HEK293 (cell line): ENCODE results near the gene CAPZB.

Experiments
- CTCF ChIA-PET: fragments of 350-600 bp; formaldehyde crosslinking; extraction: SDS; loops from one replicate; lab custom pipeline; 2021; ENCODE audit warnings: antibody characterized with exemption; lab: Yijun Ruan, JAX
- POLR2A ChIA-PET: fragments of 300-600 bp; formaldehyde crosslinking; extraction: SDS; loops from one replicate; lab custom pipeline; 2020; ENCODE audit warnings: antibody characterized with exemption, inconsistent platforms; lab: Yijun Ruan, JAX
- H3K27ac ChIP-seq: fragments of 200-500 bp; sonication (Bioruptor generic); 2 replicates; pipeline ENCODE4 v1.5.1; 2014; ENCODE audit warnings: low read depth, low read length, control low read depth, inconsistent platforms; ENCODE audit errors: extremely low read depth
- H3K36me3 ChIP-seq, 2 experiments: fragments of 200-500 bp in 1 of 2; sonication (Bioruptor generic) in 1 of 2; 1 replicate in 1 of 2; 2 replicates in 1 of 2; pipeline ENCODE4 v1.5.1; 2014 to 2017; ENCODE audit warnings: inconsistent platforms in 2 of 2, low read length in 2 of 2; ENCODE audit not compliant: control insufficient read depth in 2 of 2, insufficient read depth in 1 of 2
- H3K4me1 ChIP-seq: fragments of 200-500 bp; sonication (Bioruptor generic); 2 replicates; pipeline ENCODE4 v1.5.1; 2014; ENCODE audit warnings: mild to moderate bottlenecking, low read length, inconsistent platforms; ENCODE audit not compliant: control insufficient read depth, insufficient read depth
- H3K4me3 ChIP-seq: 2 replicates; pipeline ENCODE4 v1.5.1; 2011; ENCODE audit warnings: low read depth, mild to moderate bottlenecking, control low read depth, low read length, moderate library complexity
- H3K9me3 ChIP-seq: fragments of 200-500 bp; sonication (Bioruptor generic); 2 replicates; pipeline ENCODE4 v1.5.1; 2014; ENCODE audit warnings: low read depth, low read length, inconsistent platforms; ENCODE audit not compliant: control insufficient read depth, insufficient read depth
- EGR2 ChIP-seq: fragments of 450-650 bp; formaldehyde crosslinking; IDR thresholded peaks from 2 replicates; pipeline ENCODE4 v1.5.1; 2016; ENCODE audit warnings: low read depth, missing biosample characterization, missing genetic modification characterization
- FEZF1 ChIP-seq: fragments of 450-650 bp; formaldehyde crosslinking; IDR thresholded peaks from 2 replicates; pipeline ENCODE4 v1.5.1; 2016; ENCODE audit warnings: missing biosample characterization, missing genetic modification characterization
- GFI1B ChIP-seq: fragments of 450-650 bp; formaldehyde crosslinking; IDR thresholded peaks from 2 replicates; pipeline ENCODE4 v1.5.1; 2016; ENCODE audit warnings: missing biosample characterization, missing genetic modification characterization
- KLF16 ChIP-seq: fragments of 450-650 bp; formaldehyde crosslinking; IDR thresholded peaks from 2 replicates; pipeline ENCODE4 v1.5.1; 2017; ENCODE audit warnings: missing biosample characterization, missing genetic modification characterization
- SP3 ChIP-seq: fragments of 450-650 bp; formaldehyde crosslinking; IDR thresholded peaks from 2 replicates; pipeline ENCODE4 v1.5.1; 2016; ENCODE audit warnings: missing biosample characterization, missing genetic modification characterization
- YY2 ChIP-seq: fragments of 450-650 bp; formaldehyde crosslinking; IDR thresholded peaks from 2 replicates; pipeline ENCODE4 v1.5.1; 2016; ENCODE audit warnings: missing biosample characterization, missing genetic modification characterization
- ZBTB1 ChIP-seq: fragments of 450-650 bp; formaldehyde crosslinking; IDR thresholded peaks from 2 replicates; pipeline ENCODE4 v1.5.1; 2016; ENCODE audit warnings: missing biosample characterization, missing genetic modification characterization
- ZBTB20 ChIP-seq: fragments of 450-650 bp; formaldehyde crosslinking; IDR thresholded peaks from 2 replicates; pipeline ENCODE4 v1.5.1; 2016; ENCODE audit warnings: missing biosample characterization, missing genetic modification characterization
- ZBTB21 ChIP-seq: fragments of 450-650 bp; formaldehyde crosslinking; IDR thresholded peaks from 2 replicates; pipeline ENCODE4 v1.5.1; 2017; ENCODE audit warnings: missing biosample characterization, missing genetic modification characterization
- ZFHX2 ChIP-seq: fragments of 450-650 bp; formaldehyde crosslinking; conservative IDR thresholded peaks from 2 replicates; pipeline ENCODE4 v1.5.1; 2016; ENCODE audit warnings: missing biosample characterization, missing genetic modification characterization
- ZNF157 ChIP-seq: fragments of 450-650 bp; formaldehyde crosslinking; IDR thresholded peaks from 2 replicates; pipeline ENCODE4 v1.5.1; 2016; ENCODE audit warnings: missing biosample characterization, missing genetic modification characterization
- ZNF23 ChIP-seq: fragments of 450-650 bp; formaldehyde crosslinking; IDR thresholded peaks from 2 replicates; pipeline ENCODE4 v1.5.1; 2016; ENCODE audit warnings: missing biosample characterization, missing genetic modification characterization, borderline replicate concordance
- ZNF280C ChIP-seq: fragments of 450-650 bp; formaldehyde crosslinking; IDR thresholded peaks from 2 replicates; pipeline ENCODE4 v1.5.1; 2016; ENCODE audit warnings: missing biosample characterization, missing genetic modification characterization
- ZNF302 ChIP-seq: fragments of 450-650 bp; formaldehyde crosslinking; IDR thresholded peaks from 2 replicates; pipeline ENCODE4 v1.5.1; 2016; ENCODE audit warnings: missing biosample characterization, missing genetic modification characterization, low read depth
- ZNF521 ChIP-seq: fragments of 450-650 bp; formaldehyde crosslinking; IDR thresholded peaks from 2 replicates; pipeline ENCODE4 v1.5.1; 2017; ENCODE audit warnings: missing biosample characterization, mild to moderate bottlenecking, missing genetic modification characterization
- ZNF621 ChIP-seq: fragments of 450-650 bp; formaldehyde crosslinking; IDR thresholded peaks from 2 replicates; pipeline ENCODE4 v1.5.1; 2017; ENCODE audit warnings: missing biosample characterization, missing genetic modification characterization
- ZNF623 ChIP-seq: fragments of 450-650 bp; formaldehyde crosslinking; IDR thresholded peaks from 2 replicates; pipeline ENCODE4 v1.5.1; 2016; ENCODE audit warnings: missing biosample characterization, missing genetic modification characterization
- ZNF664 ChIP-seq: fragments of 450-650 bp; formaldehyde crosslinking; IDR thresholded peaks from 2 replicates; pipeline ENCODE4 v1.5.1; 2016; ENCODE audit warnings: missing biosample characterization, missing genetic modification characterization
- ZNF670 ChIP-seq: fragments of 450-650 bp; formaldehyde crosslinking; IDR thresholded peaks from 2 replicates; pipeline ENCODE4 v1.5.1; 2016; ENCODE audit warnings: missing biosample characterization, missing genetic modification characterization, low read depth
- ZNF677 ChIP-seq: fragments of 450-650 bp; IDR thresholded peaks from 2 replicates; pipeline ENCODE4 v1.5.0; 2018; ENCODE audit warnings: missing biosample characterization, mild to moderate bottlenecking, missing genetic modification characterization, moderate library complexity
- TF ChIP-seq, protein P1 (sequence below): fragments of 450-650 bp; formaldehyde crosslinking; IDR thresholded peaks from 2 replicates; pipeline ENCODE4 v1.5.1; 2016; ENCODE audit warnings: missing biosample characterization, missing genetic modification characterization

CAPZB gene

GRCh38 chr1:19331262-19331878, 154.0 kb downstream of the CAPZB start:
- Histone ChIP-seq H3K9me3 (no peaks in the 10 kb centered on the region), H3K36me3 (peaks cover 4 to 77% of the 10 kb centered on the region in 2 experiments; a peak in 2 of 3 replicates), H3K27ac (no peak overlapping the region), H3K4me1 (no peaks in the 10 kb centered on the region), H3K4me3 (no peak overlapping the region)
- ChIA-PET CTCF (no interaction called here), POLR2A (no interaction called here)
- TF ChIP-seq ZNF302 (tag by site-specific recombination) (no peak), ZBTB20 (tag by site-specific recombination) (no peak), ZNF677 (tag by site-specific recombination) (no peak), ZNF23 (tag by site-specific recombination) (no peak), FEZF1 (tag by site-specific recombination) (no peak), EGR2 (no peak), ZNF521 (tag by site-specific recombination) (no peak), ZBTB21 (tag by site-specific recombination) (no peak), ZNF670 (tag by site-specific recombination) (no peak), ZNF664 (tag by site-specific recombination) (no peak)

DNA sequence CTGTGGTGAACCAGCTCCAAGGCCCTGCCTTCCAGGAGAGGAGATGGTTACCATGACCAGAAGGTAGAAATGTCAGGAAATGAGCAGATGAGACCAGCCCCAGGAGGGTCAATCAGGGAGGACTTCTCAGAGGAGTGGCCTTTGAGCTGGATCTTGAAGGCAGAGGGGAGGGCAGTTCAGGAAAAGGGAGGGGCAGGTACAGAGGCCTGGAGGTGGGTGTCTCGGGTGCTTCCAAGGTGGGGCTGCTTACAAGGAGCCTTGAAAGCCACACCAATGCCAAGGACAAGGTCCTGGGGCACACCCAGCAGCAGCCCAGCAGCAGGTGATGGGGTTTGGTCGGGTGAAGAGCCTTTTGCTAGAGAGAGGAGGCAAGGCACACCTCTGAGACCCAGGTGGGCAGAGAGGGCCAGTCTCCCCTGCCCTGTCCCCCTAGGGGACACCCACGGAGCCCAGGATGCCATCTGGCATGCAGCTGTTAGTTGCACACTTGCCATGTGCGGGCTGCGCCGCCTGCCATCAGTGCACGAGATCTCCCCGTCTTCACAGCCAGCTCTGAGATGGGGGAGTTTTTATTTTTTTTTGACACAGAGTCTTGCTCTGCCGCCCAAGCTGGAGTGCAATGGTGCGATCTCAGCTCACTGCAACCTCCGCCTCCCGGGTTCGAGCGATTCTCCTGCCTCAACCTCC, 154.7 kb downstream of the CAPZB start:
- peak; percentile 79 for TF ChIP-seq ZNF623 (tag by site-specific recombination)
- TF ChIP-seq ZNF280C (tag by site-specific recombination), result no peak
- Histone ChIP-seq H3K9me3 (no peaks in the 10 kb centered on the region), H3K4me1 (no peaks in the 10 kb centered on the region), H3K4me3 (no peak overlapping the region), H3K27ac (no peak overlapping the region), H3K36me3 (peaks cover 4 to 85% of the 10 kb centered on the region in 2 experiments; a peak in 2 of 3 replicates)
- POLR2A ChIA-PET, result no interaction called here
- CTCF ChIA-PET, result interaction anchor here (0.6 kb wide), 1 partner anchor 626 kb away, joined by 3 read pairs; no protein-coding TSS in a partner anchor

GRCh38 chr1:19329611-19330010, 155.7 kb downstream of the CAPZB start:
- Histone ChIP-seq H3K4me1 (no peaks in the 10 kb centered on the region), H3K27ac (no peak overlapping the region), H3K36me3 (peaks cover 4 to 95% of the 10 kb centered on the region in 2 experiments; a peak in 2 of 3 replicates), H3K4me3 (no peak overlapping the region), H3K9me3 (no peaks in the 10 kb centered on the region)
- ChIA-PET POLR2A (interaction anchor here (0.9 kb wide), 1 partner anchor 27 kb away, joined by 3 read pairs; no protein-coding TSS in a partner anchor), CTCF (interaction anchor here (0.6 kb wide), 1 partner anchor 625 kb away, joined by 3 read pairs; no protein-coding TSS in a partner anchor)
- TF ChIP-seq SP3 (tag by site-specific recombination) (no peak), ZFHX2 (tag by site-specific recombination) (no peak), ZNF157 (tag by site-specific recombination) (no peak), ZNF621 (tag by site-specific recombination) (no peak)

DNA sequence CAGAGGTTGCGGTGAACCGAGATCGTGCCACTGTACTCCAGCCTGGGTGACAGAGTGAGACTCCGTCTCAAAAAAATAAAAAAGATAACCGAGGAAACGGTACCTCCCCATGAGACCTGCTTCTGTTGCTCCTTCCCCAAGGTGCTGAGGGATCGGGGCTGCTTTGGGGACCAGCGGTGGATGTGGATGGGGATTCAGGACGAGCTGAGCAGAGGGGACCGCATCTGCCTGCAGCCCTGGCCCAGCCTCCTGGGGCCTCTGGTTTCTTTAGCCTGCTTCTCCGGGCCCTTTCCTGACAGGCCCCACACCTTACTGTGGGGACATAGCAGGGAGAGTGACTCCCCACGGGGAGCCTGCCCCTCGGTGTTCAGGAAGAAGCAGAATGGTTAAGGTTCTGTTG, 156.2 kb downstream of the CAPZB start:
- ChIA-PET POLR2A (interaction anchor here (0.9 kb wide), 1 partner anchor 27 kb away, joined by 3 read pairs; no protein-coding TSS in a partner anchor), CTCF (no interaction called here)
- Histone ChIP-seq H3K4me1 (no peaks in the 10 kb centered on the region), H3K36me3 (peaks cover 4 to 99% of the 10 kb centered on the region in 2 experiments; a peak in 2 of 3 replicates), H3K27ac (no peak overlapping the region), H3K4me3 (no peak overlapping the region), H3K9me3 (no peaks in the 10 kb centered on the region)
- TF ChIP-seq YY2 (no peak), ZBTB1 (tag by site-specific recombination) (no peak), KLF16 (tag by site-specific recombination) (no peak), GFI1B (no peak)
- TF ChIP-seq, protein P1, sequence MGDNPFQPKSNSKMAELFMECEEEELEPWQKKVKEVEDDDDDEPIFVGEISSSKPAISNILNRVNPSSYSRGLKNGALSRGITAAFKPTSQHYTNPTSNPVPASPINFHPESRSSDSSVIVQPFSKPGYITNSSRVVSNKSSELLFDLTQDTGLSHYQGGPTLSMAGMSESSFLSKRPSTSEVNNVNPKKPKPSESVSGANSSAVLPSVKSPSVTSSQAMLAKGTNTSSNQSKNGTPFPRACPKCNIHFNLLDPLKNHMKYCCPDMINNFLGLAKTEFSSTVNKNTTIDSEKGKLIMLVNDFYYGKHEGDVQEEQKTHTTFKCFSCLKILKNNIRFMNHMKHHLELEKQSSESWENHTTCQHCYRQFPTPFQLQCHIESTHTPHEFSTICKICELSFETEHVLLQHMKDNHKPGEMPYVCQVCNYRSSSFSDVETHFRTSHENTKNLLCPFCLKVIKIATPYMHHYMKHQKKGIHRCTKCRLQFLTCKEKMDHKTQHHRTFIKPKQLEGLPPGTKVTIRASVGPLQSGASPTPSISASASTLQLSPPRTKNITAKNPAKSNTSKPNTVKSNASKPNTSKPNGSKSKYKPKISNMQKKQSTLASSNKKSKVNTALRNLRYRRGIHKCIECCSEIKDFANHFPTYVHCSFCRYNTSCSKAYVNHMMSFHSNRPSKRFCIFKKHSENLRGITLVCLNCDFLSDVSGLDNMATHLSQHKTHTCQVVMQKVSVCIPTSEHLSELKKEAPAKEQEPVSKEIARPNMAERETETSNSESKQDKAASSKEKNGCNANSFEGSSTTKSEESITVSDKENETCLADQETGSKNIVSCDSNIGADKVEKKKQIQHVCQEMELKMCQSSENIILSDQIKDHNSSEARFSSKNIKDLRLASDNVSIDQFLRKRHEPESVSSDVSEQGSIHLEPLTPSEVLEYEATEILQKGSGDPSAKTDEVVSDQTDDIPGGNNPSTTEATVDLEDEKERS (tag by site-specific recombination), result no peak
